K562 (cell line): ENCODE results near the gene HAUS3.

Experiments
- CTCF ChIP-seq, 3 experiments: IDR thresholded peaks in 2 of 3; conservative IDR thresholded peaks in 1 of 3; 2 replicates each; pipeline ENCODE4 v1.5.1; 2011 to 2012; ENCODE audit warnings: low read length in 3 of 3, mild to moderate bottlenecking in 3 of 3, control low read depth in 2 of 3, improper control_type of control experiment in 1 of 3, inconsistent platforms in 1 of 3, low read depth in 1 of 3, mixed read lengths in 1 of 3, moderate library complexity in 1 of 3; ENCODE audit not compliant: insufficient read depth in 2 of 3
- EZH2 ChIP-seq: IDR thresholded peaks from 2 replicates; pipeline ENCODE4 v1.6.1; 2012; ENCODE audit warnings: low read depth, mild to moderate bottlenecking, inconsistent platforms, low read length, borderline replicate concordance
- KDM5B ChIP-seq: fragments of 200-600 bp; sonication (generic); IDR thresholded peaks from 2 replicates; pipeline ENCODE4 v1.6.1; 2012; ENCODE audit warnings: low read depth, mild to moderate bottlenecking, moderate library complexity, low read length, control low read depth, inconsistent platforms; ENCODE audit not compliant: insufficient replicate concordance
- RBM22 ChIP-seq: fragments of 200-400 bp; formaldehyde crosslinking; IDR thresholded peaks from 2 replicates; pipeline ENCODE4 v1.6.1; 2018; ENCODE audit warnings: low read length, low read depth; ENCODE audit not compliant: poor library complexity, severe bottlenecking
- STAG1 ChIP-seq: sonication (generic); formaldehyde crosslinking; IDR thresholded peaks from 2 replicates; pipeline ENCODE4 v1.5.0; 2020; ENCODE audit warnings: missing genetic modification reagents, borderline replicate concordance
- TF ChIP-seq, protein P1 (sequence below): sonication (generic); formaldehyde crosslinking; IDR thresholded peaks from 2 replicates; pipeline ENCODE4 v1.8.1; 2023; ENCODE audit warnings: mild to moderate bottlenecking, missing genetic modification reagents

DNA sequence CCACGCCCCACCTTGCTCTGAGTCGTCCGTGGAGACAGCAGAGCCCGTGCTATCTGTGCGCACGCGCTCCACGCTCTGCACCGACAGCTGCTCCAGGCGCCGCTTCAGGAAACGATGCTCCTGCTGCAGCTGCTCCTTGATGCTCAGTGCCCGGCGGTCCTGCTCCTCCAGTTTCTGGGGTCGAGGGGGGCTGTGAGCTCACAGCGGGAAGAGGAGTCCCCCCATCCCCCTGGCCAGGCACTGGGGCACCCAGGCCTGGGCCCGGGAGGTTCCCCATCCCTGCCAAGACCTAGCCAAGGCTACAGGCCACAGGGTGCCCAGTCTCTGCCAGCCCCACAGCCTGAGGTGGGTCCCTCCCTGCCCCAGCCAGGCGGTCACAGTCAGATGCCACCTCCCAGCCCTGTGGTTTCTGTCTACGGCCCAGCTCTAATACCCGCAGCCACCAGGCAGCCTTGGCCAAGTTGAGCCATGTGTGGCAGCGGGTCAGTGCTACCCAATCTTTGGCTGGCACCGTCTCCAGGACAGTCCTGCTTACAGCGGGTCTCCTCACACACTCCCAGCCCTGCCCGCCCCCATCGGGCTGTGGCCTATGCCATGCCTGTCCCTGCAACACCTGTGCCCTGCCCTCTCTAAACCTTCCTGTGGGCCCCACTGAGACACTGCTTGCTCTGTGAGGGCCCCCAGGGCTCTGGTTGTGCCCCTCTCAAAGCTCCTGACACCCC is 9.3 kb upstream of the HAUS3 start:
- TF ChIP-seq, protein P1, sequence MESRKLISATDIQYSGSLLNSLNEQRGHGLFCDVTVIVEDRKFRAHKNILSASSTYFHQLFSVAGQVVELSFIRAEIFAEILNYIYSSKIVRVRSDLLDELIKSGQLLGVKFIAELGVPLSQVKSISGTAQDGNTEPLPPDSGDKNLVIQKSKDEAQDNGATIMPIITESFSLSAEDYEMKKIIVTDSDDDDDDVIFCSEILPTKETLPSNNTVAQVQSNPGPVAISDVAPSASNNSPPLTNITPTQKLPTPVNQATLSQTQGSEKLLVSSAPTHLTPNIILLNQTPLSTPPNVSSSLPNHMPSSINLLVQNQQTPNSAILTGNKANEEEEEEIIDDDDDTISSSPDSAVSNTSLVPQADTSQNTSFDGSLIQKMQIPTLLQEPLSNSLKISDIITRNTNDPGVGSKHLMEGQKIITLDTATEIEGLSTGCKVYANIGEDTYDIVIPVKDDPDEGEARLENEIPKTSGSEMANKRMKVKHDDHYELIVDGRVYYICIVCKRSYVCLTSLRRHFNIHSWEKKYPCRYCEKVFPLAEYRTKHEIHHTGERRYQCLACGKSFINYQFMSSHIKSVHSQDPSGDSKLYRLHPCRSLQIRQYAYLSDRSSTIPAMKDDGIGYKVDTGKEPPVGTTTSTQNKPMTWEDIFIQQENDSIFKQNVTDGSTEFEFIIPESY (CRISPR knock-in tag) = no peak
- TF ChIP-seq KDM5B (no peak), CTCF (IDR thresholded peaks at IDR 0.05 in 2 of 3, conservative IDR thresholded peaks at IDR 0.05 in 1 of 3; ENCODE audit: insufficient read depth in 2 of 3, low read depth in 1 of 3, low read length in 3 of 3) (no peak), STAG1 (CRISPR knock-in tag) (no peak), EZH2 (no peak), RBM22 (no peak)
